RPMI8226 (cell line): ENCODE results near the gene MYO9B.
"Not testable (repeated sequence)": the region's sequence is repeated elsewhere in the genome, so short reads cannot be mapped to it uniquely, and the experiment has no call there.

Source experiments
- DNase-seq: peaks from one replicate; pipeline ENCODE4 v3.0.0-alpha.2; 2015

Gene MYO9B

DNA sequence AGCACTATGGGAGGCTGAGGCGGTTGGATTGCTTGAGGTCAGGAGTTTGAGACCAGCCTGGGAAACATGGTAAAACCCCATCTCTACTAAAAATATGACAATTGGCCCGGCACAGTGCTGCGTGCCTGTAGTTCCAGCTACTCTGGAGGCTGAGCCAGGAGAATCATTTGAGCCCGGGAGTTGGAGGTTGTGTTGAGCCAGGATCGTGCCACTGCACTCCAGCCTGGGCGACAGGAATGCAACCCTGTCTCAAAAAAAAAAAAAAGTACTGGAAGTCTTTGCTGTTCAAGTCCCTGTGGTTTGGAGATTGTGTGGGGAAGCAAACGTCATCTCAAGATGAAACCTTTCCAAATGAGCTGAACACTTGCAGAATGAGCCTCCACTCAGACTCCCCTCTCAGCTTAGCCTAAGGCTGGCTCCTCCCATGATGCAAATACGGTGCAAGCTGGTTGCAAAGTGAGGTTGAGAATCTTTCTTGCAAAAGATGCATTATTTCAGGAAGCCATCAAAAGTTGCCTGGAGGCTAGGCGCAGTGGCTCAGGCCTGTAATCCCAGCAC is 46.2 kb downstream of the MYO9B start:
- DNase-seq: no peak

DNA sequence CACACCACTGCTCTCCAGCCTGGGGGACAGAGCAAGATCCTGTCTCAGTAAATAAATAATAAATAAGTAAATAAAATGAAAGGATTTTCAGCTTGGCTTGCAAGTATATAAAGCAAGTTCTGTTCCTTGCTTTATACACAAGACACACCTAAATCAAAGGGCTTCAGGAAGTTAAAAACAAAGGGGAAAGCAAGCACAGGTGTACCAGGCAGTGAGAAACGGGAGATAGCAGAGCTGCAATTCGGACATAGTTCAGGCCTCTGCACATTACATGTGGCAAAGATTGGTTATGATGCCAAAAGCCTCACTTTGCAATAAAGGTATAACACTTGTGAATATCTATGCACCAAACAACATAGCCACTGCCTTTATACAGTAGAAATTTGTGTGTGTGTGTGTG is 47.5 kb downstream of the MYO9B start:
- DNase-seq: no peak

DNA sequence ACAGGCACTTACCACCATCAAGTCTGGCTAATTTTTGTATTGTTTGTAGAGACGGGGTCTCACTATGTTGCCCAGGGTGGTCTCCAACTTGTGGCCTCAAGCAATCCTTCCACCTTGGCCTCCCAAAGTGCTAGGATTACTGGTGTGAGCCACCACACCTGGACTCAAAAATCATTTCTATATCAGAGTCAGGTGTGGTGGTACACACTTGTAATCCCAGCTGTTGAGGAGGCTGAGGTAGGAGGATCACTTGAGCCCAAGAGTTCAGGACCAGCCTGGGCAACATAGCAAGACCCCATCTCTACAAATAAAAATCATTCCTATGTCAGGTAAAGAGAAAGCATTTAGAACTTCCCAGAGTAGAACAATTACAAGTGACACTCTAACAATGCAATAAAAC is 48.4 kb downstream of the MYO9B start:
- no peak for DNase-seq

DNA sequence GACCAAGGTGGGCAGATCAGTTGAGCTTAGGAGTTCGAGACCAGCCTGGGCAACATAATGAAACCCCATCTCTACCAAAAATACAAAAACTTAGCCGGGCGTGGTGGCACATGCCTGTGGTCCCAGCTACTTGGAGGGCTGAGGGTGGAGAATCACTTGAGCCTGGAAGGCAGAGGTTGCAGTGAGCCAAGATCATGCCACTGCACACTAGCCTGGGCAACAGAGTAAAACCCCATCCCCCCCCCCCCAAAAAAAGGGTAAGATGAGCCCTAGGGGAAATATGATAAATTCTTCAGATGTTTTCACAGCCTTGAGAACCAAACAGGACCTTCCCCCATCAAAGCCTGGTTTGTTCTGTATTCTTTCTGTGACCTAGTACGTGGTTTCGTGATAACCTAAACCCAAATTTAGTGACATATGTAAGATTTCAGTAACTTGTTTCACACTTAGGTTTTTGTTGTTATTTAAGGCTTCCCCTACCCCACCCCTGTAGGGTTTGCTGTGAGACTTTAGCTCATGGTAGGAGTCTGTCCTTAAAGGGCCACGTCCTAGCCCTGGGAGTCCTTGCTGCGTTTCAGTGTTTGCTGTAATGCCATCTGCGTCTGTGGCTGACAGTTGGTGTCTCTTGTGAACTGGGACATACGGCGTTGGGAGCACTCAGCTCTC is 49.6 kb downstream of the MYO9B start:
- DNase-seq: no peak

DNA sequence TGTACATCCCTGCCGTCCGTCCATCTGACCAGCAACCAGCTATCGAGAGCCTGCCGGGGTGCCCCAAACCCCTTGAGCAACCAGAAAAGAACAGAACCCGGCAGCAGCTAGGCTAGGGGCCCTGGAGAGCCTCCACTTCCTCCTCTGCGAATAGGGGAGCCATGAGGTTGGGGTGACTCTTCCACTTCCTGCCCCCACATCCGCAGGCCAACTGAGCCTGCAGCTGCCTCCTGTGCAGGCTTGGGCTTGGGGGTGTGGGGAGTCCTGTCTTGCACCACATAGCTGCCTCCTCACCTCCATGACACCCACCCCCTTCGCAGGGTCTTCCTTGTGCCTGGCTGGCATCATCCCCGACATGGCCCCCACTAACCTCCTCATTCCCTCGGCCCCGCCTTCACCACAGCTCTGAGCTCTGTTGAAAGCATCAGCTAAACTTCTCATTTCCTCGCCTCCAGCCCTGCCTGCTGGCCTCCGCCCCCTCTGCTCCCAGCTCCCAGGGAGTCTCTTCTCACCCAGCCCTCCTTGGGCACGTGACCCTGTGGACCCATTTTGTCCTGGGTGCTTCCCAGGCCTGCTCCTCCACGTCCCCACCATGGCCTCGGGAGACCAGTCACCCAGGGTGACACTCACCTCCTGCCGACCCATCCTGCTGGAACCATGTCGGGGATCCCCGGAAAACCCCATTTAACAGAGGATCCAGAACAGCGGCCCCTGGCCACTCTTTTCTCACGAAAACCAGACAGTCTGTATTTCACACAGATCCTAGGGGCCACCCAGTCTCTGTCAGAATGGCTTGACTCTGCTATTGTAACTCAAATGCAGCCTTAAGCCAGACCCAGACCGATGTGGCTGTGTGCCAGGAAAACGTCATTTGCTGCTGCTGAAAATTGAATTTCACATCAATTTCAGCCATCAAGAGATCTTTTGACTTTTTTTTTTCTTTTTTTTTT is 50.4 kb downstream of the MYO9B start:
- no peak for DNase-seq

DNA sequence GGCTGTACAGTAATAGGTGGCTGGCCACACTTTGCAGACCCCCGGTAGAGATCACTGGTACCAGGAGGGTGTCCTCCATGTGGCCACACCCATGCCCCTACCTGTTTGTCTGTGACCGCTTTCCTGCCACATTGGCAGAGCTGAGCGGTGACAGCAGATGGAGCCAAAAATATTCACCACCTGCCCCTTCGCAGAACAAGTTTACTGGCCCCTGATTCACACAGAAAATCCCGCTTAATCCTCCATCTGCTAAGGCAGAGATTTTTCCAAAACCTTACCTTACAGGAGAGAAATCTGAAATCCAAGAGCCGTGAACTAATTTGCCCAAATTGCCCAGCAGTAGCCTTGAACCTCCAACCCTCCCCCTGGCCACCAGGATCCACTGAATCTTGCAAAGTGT is 52.1 kb downstream of the MYO9B start:
- DNase-seq: no peak

DNA sequence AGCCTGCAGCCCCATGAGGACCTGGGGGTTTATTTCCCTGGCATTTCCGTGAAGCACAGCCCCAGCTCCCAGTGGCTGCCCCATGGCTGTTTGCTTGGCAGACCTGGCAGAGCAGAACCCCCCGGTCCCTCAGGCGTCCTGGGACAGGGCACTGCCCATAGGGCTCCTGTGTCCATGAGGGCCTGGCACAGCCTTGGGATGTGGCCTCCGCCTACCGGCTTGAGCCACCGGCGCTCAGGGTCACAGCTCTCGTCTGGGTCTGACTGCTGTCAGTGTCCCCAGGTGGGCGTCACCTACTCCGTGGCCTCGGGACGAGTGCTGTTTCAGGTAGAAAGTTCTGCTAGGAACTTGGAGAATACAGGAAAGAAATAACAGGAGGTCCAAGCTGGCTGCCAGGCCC is 52.8 kb downstream of the MYO9B start:
- DNase-seq: no peak

DNA sequence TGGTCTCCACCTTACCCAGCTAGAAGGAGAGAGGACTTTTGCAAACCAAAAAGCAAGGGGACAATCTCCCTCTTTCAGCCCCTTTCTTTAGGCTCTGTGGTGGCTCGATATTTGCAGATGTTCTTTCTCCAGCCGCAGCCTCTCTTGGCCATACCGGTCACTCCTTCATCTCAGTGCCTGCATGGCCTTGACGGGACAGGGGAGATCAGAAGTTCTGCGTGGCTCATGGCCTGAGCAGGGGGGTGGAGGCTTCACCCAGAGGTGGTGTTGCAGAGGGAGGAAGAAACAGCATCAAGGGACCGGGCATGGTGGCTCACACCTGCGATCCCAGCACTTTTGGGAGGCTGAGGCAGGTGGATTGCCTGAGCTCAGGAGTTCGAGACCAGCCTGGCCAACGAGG is 53.2 kb downstream of the MYO9B start:
- DNase-seq: no peak

DNA sequence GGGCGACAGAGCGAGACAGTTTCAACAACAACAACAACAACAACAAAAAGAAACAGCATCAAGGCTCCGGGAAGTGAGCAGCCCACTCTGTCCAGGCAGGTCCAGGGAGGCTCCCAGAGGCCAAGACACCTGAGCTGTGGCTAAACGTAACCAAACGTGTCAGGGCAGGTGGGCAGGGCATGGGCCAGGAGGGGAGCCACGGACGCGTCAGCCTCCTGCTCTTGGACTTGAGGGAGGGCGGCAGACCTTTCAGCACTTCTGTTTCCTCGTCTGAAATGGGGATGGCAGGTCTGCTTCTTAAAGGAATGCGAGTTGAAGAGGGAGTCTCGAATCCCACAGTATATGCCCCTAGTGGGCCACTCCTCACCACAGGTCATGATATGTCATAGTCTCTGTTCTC is 53.8 kb downstream of the MYO9B start:
- DNase-seq: no peak

DNA sequence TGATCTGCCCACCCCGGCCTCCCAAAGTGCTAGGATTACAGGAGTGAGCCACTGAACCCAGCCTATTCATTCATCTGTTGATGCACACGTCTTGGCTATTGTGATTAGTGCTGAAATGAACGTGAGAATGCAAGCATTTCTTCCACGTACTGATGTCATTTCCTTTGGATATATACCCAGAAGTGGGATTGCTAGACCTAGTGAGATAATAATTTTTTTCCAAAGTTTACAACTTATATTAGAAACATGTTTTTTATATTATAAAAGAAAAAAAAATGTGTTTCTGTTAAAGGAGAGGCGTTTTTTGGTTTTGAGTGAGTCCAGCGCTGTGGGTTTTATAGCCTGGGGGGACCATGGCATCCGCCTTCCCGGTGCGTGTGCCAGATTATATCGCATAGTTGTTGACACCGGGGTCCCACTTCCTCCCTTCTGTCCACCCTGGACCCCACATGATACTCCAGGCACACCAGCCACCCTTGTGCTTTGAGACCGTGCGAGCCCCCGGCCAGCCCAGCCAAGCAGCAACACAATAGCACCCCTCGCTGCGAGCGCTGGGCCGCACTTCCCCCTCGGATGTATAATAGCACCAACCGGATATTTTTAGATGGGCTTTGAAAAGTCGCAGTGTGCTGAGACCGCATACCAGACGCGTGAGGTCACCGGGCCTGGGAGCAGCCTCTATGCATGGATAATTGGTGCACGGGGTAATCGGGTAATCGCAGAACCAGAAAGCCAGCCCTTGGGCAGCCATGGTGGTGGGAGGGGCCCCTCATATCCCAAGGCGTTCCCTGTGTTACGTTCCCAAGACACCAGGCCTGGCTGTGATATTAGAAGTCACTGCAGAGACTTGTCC is 59.6 kb downstream of the MYO9B start:
- no peak for DNase-seq

DNA sequence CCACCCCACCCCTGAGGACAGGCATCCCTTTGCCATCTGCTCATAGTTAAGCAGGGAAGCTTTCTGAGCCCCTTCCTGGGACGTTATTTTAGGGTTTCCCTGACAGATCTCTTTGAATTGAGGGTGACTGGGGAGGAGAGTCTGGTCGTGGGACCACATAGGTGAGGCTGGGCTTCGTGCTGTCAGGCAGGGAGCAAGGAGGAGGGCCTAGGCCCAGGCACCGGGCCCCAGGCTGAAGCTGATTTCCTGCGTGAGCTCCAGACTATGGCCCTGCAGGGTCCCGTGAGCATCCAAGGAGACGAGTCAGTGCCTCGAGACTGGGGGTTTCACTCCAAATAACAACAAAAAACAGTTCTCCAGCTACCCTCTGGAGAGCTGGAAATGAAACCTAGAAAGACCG is 60.4 kb downstream of the MYO9B start:
- DNase-seq: no peak

DNA sequence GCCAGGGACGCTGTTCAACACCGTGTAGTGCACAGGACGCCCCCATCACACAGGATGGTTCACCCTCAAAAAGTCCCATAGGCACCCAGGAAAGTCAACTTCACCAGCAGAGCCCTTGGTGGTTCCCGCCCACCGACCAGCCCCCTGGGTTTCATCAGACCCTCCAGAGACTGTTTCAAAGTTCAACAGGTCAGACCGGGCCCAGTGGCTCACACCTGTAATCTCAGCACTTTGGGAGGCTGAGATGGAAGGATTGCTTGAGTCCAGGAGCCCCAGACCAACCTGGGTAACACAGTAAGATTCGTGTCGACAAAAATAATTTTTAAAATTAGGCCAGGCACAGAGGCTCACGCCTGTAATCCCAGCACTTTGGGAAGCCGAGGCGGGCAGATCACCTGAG is 61.0 kb downstream of the MYO9B start:
- DNase-seq: no peak

DNA sequence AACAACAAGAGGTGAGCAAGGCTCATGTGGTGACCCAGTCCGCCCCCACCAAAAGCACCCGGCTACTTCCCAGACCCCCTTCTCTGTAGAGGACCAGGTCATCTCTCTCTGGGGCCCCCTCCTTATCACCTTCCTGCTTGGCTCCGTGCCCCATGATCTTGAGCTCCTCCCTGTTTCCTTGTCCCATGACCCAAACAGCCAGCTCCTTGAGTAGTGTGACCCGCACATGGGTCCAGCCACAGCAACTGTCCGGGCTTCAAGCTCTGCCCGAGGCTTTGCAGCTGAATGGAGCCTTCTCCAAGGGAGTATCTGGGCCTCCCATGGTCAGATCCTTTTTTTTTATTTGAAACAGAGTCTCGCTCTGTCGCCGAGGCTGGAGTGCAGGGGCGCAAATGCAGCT is 61.8 kb downstream of the MYO9B start:
- DNase-seq: no peak

DNA sequence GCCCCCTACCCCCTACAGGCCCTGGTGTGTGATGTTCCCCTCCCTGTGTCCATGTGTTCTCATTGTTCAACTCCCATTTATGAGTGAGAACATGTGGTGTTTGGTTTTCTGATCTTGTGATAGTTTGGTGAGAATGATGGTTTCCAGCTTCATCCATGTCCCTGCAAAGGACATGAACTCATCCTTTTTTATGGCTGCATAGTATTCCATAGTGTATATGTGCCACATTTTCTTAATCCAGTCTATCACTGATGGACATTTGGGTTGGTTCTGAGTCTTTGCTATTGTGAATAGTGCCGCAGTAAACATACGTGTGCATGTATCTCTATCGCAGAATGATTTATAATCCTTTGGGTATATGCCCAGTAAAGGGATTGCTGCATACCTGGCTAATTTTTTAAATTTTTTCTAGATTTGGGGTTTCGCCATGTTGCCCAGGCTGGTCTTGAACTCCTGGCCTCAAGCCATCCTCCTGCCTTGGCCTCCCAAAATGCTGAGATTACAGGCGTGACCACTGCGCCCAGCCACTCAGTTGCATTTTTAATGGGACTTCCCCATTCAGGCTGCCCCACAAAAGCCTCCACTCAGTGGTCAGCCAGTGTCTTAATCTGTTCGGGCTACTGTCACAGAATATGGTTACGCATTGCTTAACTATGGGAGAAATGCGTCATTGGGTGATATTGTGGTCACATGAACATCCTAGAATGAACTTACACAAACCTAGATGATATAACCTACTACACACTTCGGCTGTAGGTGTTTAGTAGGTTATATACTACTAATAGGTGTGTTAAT is 62.7 kb downstream of the MYO9B start:
- DNase-seq: not testable (repeated sequence)

DNA sequence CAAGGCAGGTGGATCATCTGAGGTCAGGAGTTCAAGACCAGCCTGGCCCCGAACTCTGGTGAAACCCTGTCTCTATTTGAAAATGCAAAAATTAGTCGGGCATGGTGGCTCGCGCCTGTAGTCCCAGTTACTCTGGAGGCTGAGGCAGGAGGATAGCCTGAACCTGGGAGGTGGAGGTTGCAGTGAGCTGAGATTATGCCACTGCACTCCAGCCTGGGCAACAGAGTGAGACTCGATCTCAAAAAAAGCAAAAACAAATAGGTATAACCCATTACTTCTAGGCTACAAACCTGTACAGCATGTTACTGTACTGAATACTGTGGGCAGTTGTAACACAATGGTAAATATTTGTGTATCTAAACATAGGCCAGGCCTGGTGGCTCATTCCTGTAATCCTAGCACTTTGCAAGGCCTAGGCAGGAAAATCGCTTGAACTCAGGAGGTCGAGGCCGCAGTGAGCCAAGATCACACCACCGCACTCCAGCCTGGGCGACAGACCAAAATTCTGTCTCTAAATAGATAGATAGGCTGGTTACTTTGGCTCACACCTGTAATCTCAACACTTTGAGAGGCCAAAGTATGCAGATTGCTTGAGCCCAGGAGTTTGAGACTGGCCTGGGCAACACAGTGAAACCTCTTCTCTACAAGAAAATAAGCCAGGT is 63.5 kb downstream of the MYO9B start:
- DNase-seq: no peak

DNA sequence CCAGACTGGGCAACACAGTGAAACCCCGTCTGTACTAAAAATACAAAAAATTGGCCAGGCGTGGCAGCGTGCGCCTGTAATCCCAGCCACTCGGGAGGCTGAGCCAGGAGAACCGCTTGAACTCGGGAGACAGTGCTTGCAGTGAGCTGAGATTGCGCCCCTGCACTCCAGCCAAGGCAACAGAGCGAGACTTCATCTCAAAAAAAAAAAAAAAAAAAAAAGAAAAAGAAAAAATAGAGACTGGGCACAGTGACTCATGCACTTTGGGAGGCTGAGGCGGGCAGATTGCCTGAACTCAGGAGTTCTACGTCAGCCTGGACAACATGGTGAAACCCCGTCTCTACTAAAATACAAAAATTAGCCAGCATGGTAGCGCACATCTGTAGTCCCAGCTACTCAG is 69.2 kb downstream of the MYO9B start:
- DNase-seq: not testable (repeated sequence)

DNA sequence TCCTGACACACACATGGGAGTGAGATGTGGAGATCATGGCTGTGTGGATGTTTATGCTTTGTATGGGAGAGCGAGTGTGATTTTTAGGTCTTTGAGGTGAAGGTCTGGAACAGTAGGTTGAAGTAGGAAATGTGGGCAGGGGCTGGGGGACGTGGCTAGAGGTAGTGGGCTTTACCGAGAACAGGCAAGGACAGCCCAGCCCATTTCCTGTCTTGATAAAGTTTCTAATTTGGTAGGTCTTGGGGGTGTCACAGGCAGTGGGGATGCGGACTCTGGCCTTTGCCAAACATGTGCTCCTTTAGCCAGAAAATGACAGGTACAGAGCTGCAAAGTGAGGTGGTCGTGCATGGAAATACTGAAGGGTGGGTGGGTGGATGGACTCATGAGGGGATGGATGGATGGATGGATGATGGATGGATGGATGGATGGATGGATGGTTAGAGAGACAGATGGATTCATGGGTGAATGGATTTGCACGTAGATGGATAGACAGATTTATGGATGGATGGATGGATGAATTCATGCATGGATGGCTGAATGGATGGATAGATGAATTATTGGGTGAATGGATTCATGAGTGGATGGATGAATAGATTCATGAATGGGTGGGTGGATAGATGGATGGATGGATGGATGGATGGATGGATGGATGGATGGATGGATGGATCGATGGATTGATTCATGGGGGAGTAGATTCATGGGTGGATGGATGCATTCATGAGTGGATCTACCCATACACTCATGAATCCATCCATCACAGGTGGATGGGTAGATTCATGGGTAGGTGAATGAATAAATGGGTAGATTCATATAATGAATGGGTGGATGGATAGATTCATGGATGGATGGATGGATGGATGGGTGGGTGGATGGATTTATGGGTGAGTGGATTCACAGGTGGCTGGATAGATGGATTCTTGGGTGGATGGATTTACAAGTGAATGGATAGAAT is 70.2 kb downstream of the MYO9B start:
- no peak for DNase-seq

DNA sequence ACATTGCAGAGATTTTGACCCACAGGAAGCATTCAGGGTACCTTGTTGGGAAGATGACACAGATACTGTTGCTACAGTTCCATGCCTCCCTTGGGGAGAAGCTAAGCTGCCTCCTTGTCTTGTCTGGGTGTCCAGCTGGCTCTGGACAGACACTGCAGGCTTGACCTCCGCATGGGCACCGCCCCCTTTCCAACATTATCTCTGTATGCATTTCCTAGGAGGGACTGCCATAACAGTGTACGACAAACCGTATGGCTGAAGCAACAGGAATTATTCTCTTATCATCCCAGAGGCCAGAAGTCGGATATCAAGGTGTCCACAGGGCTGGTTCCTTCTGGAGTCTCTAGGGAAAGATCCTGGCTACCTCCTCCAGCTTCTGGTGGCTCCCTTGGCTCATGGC is 72.6 kb downstream of the MYO9B start:
- DNase-seq: no peak

DNA sequence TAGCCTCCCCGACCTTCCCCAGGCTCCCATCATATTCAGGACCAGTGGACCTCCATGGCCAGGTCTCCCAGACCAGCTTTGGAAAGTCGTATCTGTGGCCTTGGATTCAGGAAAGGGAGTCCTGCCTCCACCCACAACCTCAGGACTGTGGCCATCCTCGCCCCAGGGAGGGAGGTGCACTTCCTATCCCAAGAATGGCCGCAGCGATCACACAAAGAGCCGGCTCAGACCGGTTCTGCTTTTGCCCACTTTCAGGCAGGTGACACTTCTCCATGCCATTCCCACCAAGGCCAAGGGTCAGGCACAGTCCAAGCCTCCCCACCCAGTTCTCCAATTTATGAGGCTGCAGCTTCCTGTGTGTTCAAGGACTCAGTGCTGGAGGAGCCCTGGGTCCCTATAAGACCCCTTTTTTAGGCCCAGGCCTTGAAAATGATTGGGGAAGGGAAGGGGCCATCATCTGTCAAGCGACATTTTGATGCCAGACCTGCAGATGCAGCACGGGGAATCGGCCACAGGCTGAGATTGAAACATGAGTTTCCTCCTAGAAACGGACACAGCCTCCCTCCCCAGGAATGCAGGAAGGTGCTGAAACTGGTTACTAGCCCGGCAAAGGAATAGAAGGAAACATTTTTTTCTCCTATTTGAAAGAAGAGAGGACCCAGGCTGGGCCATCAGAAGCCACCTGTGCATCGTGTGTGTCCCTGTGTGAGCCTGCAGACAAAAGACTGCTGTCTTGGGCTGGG is 74.0 kb downstream of the MYO9B start:
- no peak for DNase-seq

DNA sequence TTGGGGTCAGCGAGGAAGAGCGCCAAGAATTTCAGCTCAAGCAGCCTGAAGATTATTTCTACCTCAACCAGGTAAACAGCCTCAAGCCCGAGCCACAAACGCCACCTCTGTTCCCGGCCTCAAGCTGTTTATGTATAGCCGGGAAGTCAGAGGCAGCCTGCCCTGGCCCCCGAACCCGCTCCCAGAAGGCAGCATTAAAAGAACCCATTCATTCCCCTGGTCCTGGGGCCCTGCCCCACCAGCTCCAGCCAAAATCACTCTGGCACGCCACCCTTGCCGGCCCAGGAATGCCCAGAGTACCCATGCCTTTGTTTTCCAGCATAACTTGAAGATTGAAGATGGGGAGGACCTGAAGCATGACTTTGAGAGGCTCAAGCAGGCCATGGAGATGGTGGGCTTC is 78.4 kb downstream of the MYO9B start:
- DNase-seq: no peak
